Neural cell (in vitro differentiated cells): ENCODE results near the gene ZC3HAV1L. TPM values are rescaled to one million over a fixed set of nuclear protein-coding genes. Genes with fewer than 3 reads are reported as not detected.
A peak's percentile ranks its signal among the peaks of the same experiment; 100 is the strongest.

Experiments
- H2AFZ ChIP-seq: fragments of 200-600, 300-800 bp; sonication (generic), shearing (Covaris generic); 2 replicates; pipeline ENCODE4 v1.6.0; 2014; ENCODE audit warnings: low read depth, mild to moderate bottlenecking, antibody characterized with exemption, low read length, moderate library complexity
- H3F3A ChIP-seq: fragments of 200-600 bp; shearing (Covaris generic); 2 replicates; pipeline ENCODE4 v1.6.1; 2016; ENCODE audit warnings: mild to moderate bottlenecking, moderate library complexity, mixed read lengths, antibody characterized with exemption, low read length; ENCODE audit not compliant: insufficient read depth, poor library complexity, severe bottlenecking
- H3K27ac ChIP-seq: fragments of 200-600, 300-800 bp; sonication (generic), shearing (Covaris generic); 2 replicates; pipeline ENCODE4 v1.5.1; 2014; ENCODE audit warnings: mild to moderate bottlenecking, low read length, moderate library complexity
- H3K27me3 ChIP-seq: fragments of 300-800, 200-600 bp; sonication (generic), shearing (Covaris generic); 2 replicates; pipeline ENCODE4 v1.6.0; 2014; ENCODE audit warnings: mild to moderate bottlenecking, low read depth, low read length, moderate library complexity; ENCODE audit not compliant: insufficient read depth
- H3K36me3 ChIP-seq: fragments of 300-800, 200-600 bp; sonication (generic), shearing (Covaris generic); 2 replicates; pipeline ENCODE4 v1.5.1; 2014; ENCODE audit warnings: mild to moderate bottlenecking, antibody characterized with exemption, low read length, moderate library complexity; ENCODE audit not compliant: insufficient read depth
- H3K4me2 ChIP-seq: fragments of 300-800, 200-600 bp; sonication (generic), shearing (Covaris generic); 2 replicates; pipeline ENCODE4 v1.6.0; 2014; ENCODE audit warnings: mild to moderate bottlenecking, low read length
- H3K4me3 ChIP-seq: fragments of 300-800, 200-600 bp; sonication (generic), shearing (Covaris generic); 2 replicates; pipeline ENCODE4 v1.5.1; 2014; ENCODE audit warnings: mild to moderate bottlenecking, low read length, moderate library complexity
- H3K79me2 ChIP-seq: fragments of 200-600 bp; shearing (Covaris generic); replicated peaks from 2 replicates; pipeline ENCODE4 v1.6.0; 2014; ENCODE audit warnings: mild to moderate bottlenecking, low read length, moderate library complexity; ENCODE audit not compliant: insufficient read depth
- H3K9ac ChIP-seq: fragments of 300-800, 200-600 bp; sonication (generic), shearing (Covaris generic); 2 replicates; pipeline ENCODE4 v1.6.1; 2016; ENCODE audit warnings: mild to moderate bottlenecking, low read length, mixed read lengths
- H3K9me2 ChIP-seq: fragments of 200-600 bp; shearing (Covaris generic); 2 replicates; pipeline ENCODE4 v1.6.1; 2016; ENCODE audit warnings: mild to moderate bottlenecking, low read length, mixed read lengths; ENCODE audit not compliant: insufficient read depth
- H3K9me3 ChIP-seq: fragments of 200-600, 300-800 bp; sonication (generic), shearing (Covaris generic); 2 replicates; pipeline ENCODE4 v1.6.1; 2016; ENCODE audit warnings: mild to moderate bottlenecking, mixed run types, low read length, moderate library complexity, mixed read lengths
- H4K20me1 ChIP-seq: fragments of 200-600 bp; shearing (Covaris generic); 2 replicates; pipeline ENCODE4 v1.6.1; 2016; ENCODE audit warnings: mild to moderate bottlenecking, mixed run types; ENCODE audit not compliant: insufficient read depth
- CTCF ChIP-seq: fragments of 450-650 bp; IDR thresholded peaks from 2 replicates; pipeline ENCODE4 v1.5.1; 2014; ENCODE audit warnings: antibody characterized with exemption, mild to moderate bottlenecking, moderate library complexity; ENCODE audit not compliant: poor library complexity, severe bottlenecking
- EP300 ChIP-seq: fragments of 450-650 bp; conservative IDR thresholded peaks from 2 replicates; pipeline ENCODE4 v1.6.1; 2014; ENCODE audit warnings: antibody characterized with exemption, mild to moderate bottlenecking, moderate library complexity; ENCODE audit not compliant: poor library complexity, severe bottlenecking
- EZH2 ChIP-seq: fragments of 200-600, 300-800 bp; shearing (Covaris generic), sonication (generic); IDR thresholded peaks from 2 replicates; pipeline ENCODE4 v1.6.1; 2014; ENCODE audit warnings: antibody characterized with exemption, low read length, borderline replicate concordance, mild to moderate bottlenecking; ENCODE audit not compliant: insufficient read depth, poor library complexity, severe bottlenecking
- MXI1 ChIP-seq: fragments of 450-650 bp; conservative IDR thresholded peaks from 2 replicates; pipeline ENCODE4 v1.6.1; 2014; ENCODE audit warnings: antibody characterized with exemption, mild to moderate bottlenecking; ENCODE audit not compliant: poor library complexity, severe bottlenecking
- POLR2AphosphoS5 ChIP-seq: IDR thresholded peaks from 2 replicates; pipeline ENCODE4 v1.6.1; 2012
- RAD21 ChIP-seq: fragments of 450-650 bp; conservative IDR thresholded peaks from 2 replicates; pipeline ENCODE4 v1.6.1; 2014; ENCODE audit warnings: antibody characterized with exemption, mild to moderate bottlenecking, moderate library complexity
- REST ChIP-seq: IDR thresholded peaks from 2 replicates; pipeline ENCODE4 v1.6.1; 2012; ENCODE audit warnings: borderline replicate concordance
- SMC3 ChIP-seq: fragments of 450-650 bp; conservative IDR thresholded peaks from 2 replicates; pipeline ENCODE4 v1.6.1; 2014; ENCODE audit warnings: antibody characterized with exemption, mild to moderate bottlenecking, moderate library complexity; ENCODE audit not compliant: poor library complexity
- TAF1 ChIP-seq: IDR thresholded peaks from 2 replicates; pipeline ENCODE4 v1.6.1; 2012; ENCODE audit warnings: low read depth
- polyA plus RNA-seq: library from polyadenylated mRNA; depleted of rRNA; stranded (reverse); fragments of >200 nt; gene quantifications from 2 replicates; pipeline ENCODE4 v1.2.3, GENCODE V29; 2014

The ZC3HAV1L gene
- polyA plus RNA-seq, 1 donor from 2014 or later = not detected

- Histone ChIP-seq H3K4me2 (no peak overlapping the region), H4K20me1 (no peaks in the 10 kb centered on the region), H3K9ac (no peak overlapping the region), H3K9me2 (no peaks in the 10 kb centered on the region), H3K79me2 (no peaks in the 10 kb centered on the region), H3F3A (no peaks in the 10 kb centered on the region), H2AFZ (no peak overlapping the region), H3K27me3 (no peaks in the 10 kb centered on the region), H3K4me3 (no peak overlapping the region), H3K27ac (no peak overlapping the region), H3K9me3 (no peaks in the 10 kb centered on the region), H3K36me3 (no peaks in the 10 kb centered on the region)
- TF ChIP-seq MXI1 = no peak
- TF ChIP-seq REST = no peak
- TF ChIP-seq TAF1 = no peak
- no peak for TF ChIP-seq RAD21
- no peak for TF ChIP-seq POLR2AphosphoS5
- no peak for TF ChIP-seq SMC3
- no peak for TF ChIP-seq EZH2
These were observed 40.2 kb upstream of the ZC3HAV1L start for GRCh38 chr7:139075871-139076686.

GRCh38 chr7:139075031-139075652 is 39.3 kb upstream of the ZC3HAV1L start:
- no peak overlapping the region for H3K4me2 ChIP-seq
- no peaks in the 10 kb centered on the region for H3K9me3 ChIP-seq
- H3K9ac ChIP-seq = no peak overlapping the region
- no peak overlapping the region for H3K4me3 ChIP-seq
- TF ChIP-seq REST (no peak), MXI1 (no peak), EP300 (no peak), TAF1 (no peak), RAD21 (peak; percentile 86), SMC3 (peak; percentile 84), CTCF (peak; percentile 86), EZH2 (no peak), POLR2AphosphoS5 (no peak)
- H3K27me3 ChIP-seq = no peaks in the 10 kb centered on the region
- H2AFZ ChIP-seq = no peak overlapping the region
- H4K20me1 ChIP-seq = no peaks in the 10 kb centered on the region
- no peak overlapping the region for H3K27ac ChIP-seq
- no peaks in the 10 kb centered on the region for H3K36me3 ChIP-seq
- H3K9me2 ChIP-seq = no peaks in the 10 kb centered on the region
- no peaks in the 10 kb centered on the region for H3K79me2 ChIP-seq
- no peaks in the 10 kb centered on the region for H3F3A ChIP-seq
